Heart right ventricle (tissue), 16 donors: ENCODE results near the gene MCM5. TPM values are rescaled to one million over a fixed set of nuclear protein-coding genes. Genes with fewer than 3 reads are reported as not detected.

Experiments
- ATAC-seq, 8 donors: fragments of 200-7000 bp; cut with Tn5 transposase; one replicate each; pipeline ENCODE4 v1.9.1; 2020; ENCODE audit warnings: mild to moderate bottlenecking in 8 of 8, moderate library complexity in 8 of 8, moderate number of reproducible peaks in 1 of 8
- DNase-seq, 2 donors: peaks; one replicate each; pipeline ENCODE4 v3.0.0-alpha.2; 2020
- H3K27ac ChIP-seq, 10 donors: fragments of 200-600 bp; sonication (generic) in 2 of 10; one replicate each; pipeline versions ENCODE4 v1.5.0 to v1.8.0; 2020 to 2022; ENCODE audit warnings: mild to moderate bottlenecking in 3 of 10
- H3K27me3 ChIP-seq, 7 donors: fragments of 200-600 bp; one replicate each; pipeline ENCODE4 v1.8.0; 2021 to 2022; ENCODE audit warnings: mild to moderate bottlenecking in 2 of 7
- H3K36me3 ChIP-seq, 9 donors: fragments of 200-600 bp; sonication (generic) in 1 of 9; one replicate each; pipeline versions ENCODE4 v1.5.0 to v1.8.0; 2020 to 2022; ENCODE audit warnings: mild to moderate bottlenecking in 2 of 9
- H3K4me1 ChIP-seq, 9 donors: fragments of 200-600 bp; sonication (generic) in 1 of 9; one replicate each; pipeline versions ENCODE4 v1.5.0 to v1.8.0; 2020 to 2022; ENCODE audit warnings: mild to moderate bottlenecking in 4 of 9
- H3K4me3 ChIP-seq, 10 donors: fragments of 200-600 bp; sonication (generic) in 2 of 10; one replicate each; pipeline versions ENCODE4 v1.5.0 to v1.8.0; 2020 to 2022; ENCODE audit warnings: mild to moderate bottlenecking in 7 of 10, moderate library complexity in 2 of 10
- H3K9me3 ChIP-seq, 11 donors: fragments of 200-600 bp in 10 of 11; sonication (generic) in 2 of 11; one replicate each; pipeline versions ENCODE4 v1.5.0 to v1.8.0; 2013 to 2022; ENCODE audit warnings: mild to moderate bottlenecking in 2 of 11, control low read depth in 1 of 11, moderate library complexity in 1 of 11
- CTCF ChIP-seq, 9 donors: fragments of 200-600 bp; sonication (generic) in 2 of 9; IDR thresholded peaks; one replicate each; pipeline versions ENCODE4 v1.5.0 to v1.8.0; 2021 to 2022; ENCODE audit warnings: antibody characterized with exemption in 9 of 9, mild to moderate bottlenecking in 5 of 9, moderate library complexity in 1 of 9
- WGBS, 2 donors: extraction: QIAGEN DNeasy Blood & Tissue Kit; methylation state at CpG; one replicate each; pipeline ENCODE4 v1.1.7; 2013; ENCODE audit warnings: inconsistent platforms in 1 of 2; 5-methylcytosine and 5-hydroxymethylcytosine counted together
- intact Hi-C, 10 donors: fragments of 100-400 bp; cut with DNase I; formaldehyde crosslinking; loops; one replicate each; pipeline versions ENCODE4 v1.11.1 to v1.14.2; 2022
- polyA plus RNA-seq, 2 donors: library from polyadenylated mRNA; stranded (reverse); fragments of 200-250 nt; gene quantifications; one replicate each; pipeline ENCODE4 v1.2.3, GENCODE V29; 2013
- total RNA-seq, 10 donors: library from RNA; stranded (reverse); fragmentation: NEBNext Ultra II Directional in 3 of 10; extraction: Animal tissue kit (Norgen Biotek cat#: 25700) in 3 of 10; gene quantifications; one replicate each; pipeline versions ENCODE4 v1.2.1 to v1.2.4, GENCODE V29; 2021 to 2023
- donor health status: Arrhythmogenic right ventricular cardiomyopathy.
- donor health status: ischemic (EF 13 %, LVEDD 7.1; RV severe dilation, severe dysfunction).
- donor health status: healthy with polysubstance abuse.
- donor health status: DM: no; HTN: yes; CAD: no.
- donor health status: DM: no; HTN: no; CAD: no.
- donor health status: ischemic (EF 25% LVEDD 6.9; RV normal size, moderate dysfunction).
- donor health status: ischemic (EF 25% LVEDD 5.7; RV mildly dilated, moderate dysfunction).
- donor health status: healthy.
- donor health status: DM: yes; HTN: yes; CAD: no.
- donor health status: Ischemic cardiomyopathy.
- donor health status: ischemic (EF 35%, LVEDD 5.7; RV mildly dilated, moderate dysfunction).
- donor health status: nonischemic (EF 11% LVEDD 7.7; RV severe dilation, severe dysfunction).
- donor health status: DM: yes; HTN: yes; CAD: no.
- donor health status: PGD.
- donor health status: ischemic (EF 29% LVEDD 5.4; RV normal size, mild dysfunction).
- donor health status: nonischemic (EF 23%, LVEDD 6.1; RV moderate dilation, normal function).

The MCM5 gene
- total and polyA plus RNA-seq, 12 donors: 5.7 to 21.4 (median 11.2) TPM

GRCh38 chr22:35407362-35407761 lies 7.4 kb downstream of the MCM5 start:
- Histone ChIP-seq H3K9me3 (no peaks in the 10 kb centered on the region), H3K4me3 (no peak overlapping the region), H3K27ac (peak overlapping the region in 1 of 10 donors; percentile 53), H3K4me1 (peaks cover 0 to 45% (median 0%) of the 10 kb centered on the region in 9 donors), H3K36me3 (peaks cover 0 to 98% (median 42%) of the 10 kb centered on the region in 9 donors), H3K27me3 (no peaks in the 10 kb centered on the region)
- ATAC-seq (peak in 1 of 8 donors; percentile 31), DNase-seq (no peak)
- 74 to 83% methylated on average over 7 of the region's 7 CpGs for WGBS, 2 donors
- intact Hi-C loops: loop anchor here in 1 of 10 donors (10.0 kb wide), 1 partner anchor 53 kb away; no protein-coding TSS in a partner anchor
- no peak for TF ChIP-seq CTCF (IDR thresholded peaks at IDR 0.05)

GRCh38 chr22:35409783-35410662 lies 10.1 kb downstream of the MCM5 start:
- Histone ChIP-seq H3K9me3 (no peaks in the 10 kb centered on the region), H3K27ac (peak overlapping the region in 3 of 10 donors; percentile 5 to 84 (median 7)), H3K27me3 (no peaks in the 10 kb centered on the region), H3K4me1 (peaks cover 0 to 45% (median 0%) of the 10 kb centered on the region in 9 donors), H3K4me3 (peak overlapping the region in 1 of 10 donors; percentile 9), H3K36me3 (peaks cover 0 to 100% (median 52%) of the 10 kb centered on the region in 9 donors)
- no peak for TF ChIP-seq CTCF (IDR thresholded peaks at IDR 0.05)
- DNase-seq (peak in 1 of 2 donors; percentile 17), ATAC-seq (peak; percentile 55 to 71 (median 62))
- 85 to 90% methylated on average over 16 of the region's 16 CpGs for WGBS, 2 donors
- intact Hi-C loops: loop anchor here in 1 of 10 donors (10.0 kb wide), 1 partner anchor 55 kb away; no protein-coding TSS in a partner anchor

GRCh38 chr22:35410663-35411034 lies 10.7 kb downstream of the MCM5 start:
- no peak for ATAC-seq
- intact Hi-C loops: no loop called here
- 89% methylated on average over 6 of the region's 6 CpGs for WGBS, 2 donors

More at GRCh38 chr22:35410663-35411034, 10.7 kb downstream of the MCM5 start:
- H3K4me1 ChIP-seq: peaks cover 0 to 45% (median 0%) of the 10 kb centered on the region in 9 donors
- H3K4me3 ChIP-seq: peak overlapping the region in 1 of 10 donors; percentile 9
- H3K27ac ChIP-seq: peak overlapping the region in 3 of 10 donors; percentile 5 to 84 (median 7)
- no peak for DNase-seq
- H3K27me3 ChIP-seq: no peaks in the 10 kb centered on the region
- H3K36me3 ChIP-seq: peaks cover 0 to 100% (median 57%) of the 10 kb centered on the region in 9 donors
- H3K9me3 ChIP-seq: no peaks in the 10 kb centered on the region
- no peak for TF ChIP-seq CTCF (IDR thresholded peaks at IDR 0.05)
